GM18511 (cell line): ENCODE results near the gene IGFL1.
"Not testable (repeated sequence)": the region's sequence is repeated elsewhere in the genome, so short reads cannot be mapped to it uniquely, and the experiment has no call there.

Experiments used
- ATAC-seq: cut with Tn5 transposase; IDR thresholded peaks from one replicate; pipeline ENCODE4 v1.9.1; 2021; ENCODE audit warnings: mild to moderate bottlenecking, moderate library complexity; ENCODE audit not compliant: unreplicated experiment

The IGFL1 gene

DNA sequence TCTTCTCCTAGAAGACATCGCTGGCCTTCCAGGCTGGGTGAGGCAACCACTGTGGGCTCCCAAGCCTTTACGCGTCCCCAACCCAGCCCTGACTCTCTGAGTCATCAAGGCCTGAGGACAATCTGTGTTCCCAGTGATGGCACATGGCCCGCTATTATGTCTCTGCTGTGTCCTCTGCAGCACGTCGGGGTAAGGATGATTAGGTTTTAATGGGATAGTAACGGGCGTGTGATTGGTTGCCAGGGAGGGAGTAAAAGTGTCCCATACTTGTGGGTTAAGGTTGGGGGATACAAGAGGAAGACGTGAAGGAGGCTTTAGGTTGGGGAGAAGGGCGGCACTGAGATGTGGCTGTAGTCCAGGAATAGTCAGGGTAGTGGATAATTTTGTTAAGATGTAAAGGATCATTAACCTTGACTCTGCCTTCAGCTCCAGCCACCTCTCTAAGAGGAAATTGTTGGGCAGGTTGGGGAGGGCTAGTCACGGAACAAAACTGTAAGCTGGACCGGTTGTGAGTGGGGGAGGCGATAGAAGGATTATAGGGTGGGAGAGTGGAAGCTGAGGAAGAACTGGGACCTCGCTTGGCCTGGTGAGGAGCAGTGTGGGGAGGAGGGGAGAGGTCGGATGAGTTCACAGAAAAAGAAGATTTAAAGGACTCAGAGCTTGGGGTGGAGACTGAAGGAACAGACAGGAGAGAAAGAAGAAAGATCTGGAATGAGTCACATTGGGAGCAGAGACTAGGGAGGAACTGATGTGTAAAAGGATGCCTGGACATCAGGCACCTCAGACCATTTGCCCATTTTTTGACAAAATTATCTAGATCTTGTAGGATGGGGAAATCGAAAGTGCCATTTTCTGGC is 27.9 kb upstream of the IGFL1 start:
- ATAC-seq = no peak

DNA sequence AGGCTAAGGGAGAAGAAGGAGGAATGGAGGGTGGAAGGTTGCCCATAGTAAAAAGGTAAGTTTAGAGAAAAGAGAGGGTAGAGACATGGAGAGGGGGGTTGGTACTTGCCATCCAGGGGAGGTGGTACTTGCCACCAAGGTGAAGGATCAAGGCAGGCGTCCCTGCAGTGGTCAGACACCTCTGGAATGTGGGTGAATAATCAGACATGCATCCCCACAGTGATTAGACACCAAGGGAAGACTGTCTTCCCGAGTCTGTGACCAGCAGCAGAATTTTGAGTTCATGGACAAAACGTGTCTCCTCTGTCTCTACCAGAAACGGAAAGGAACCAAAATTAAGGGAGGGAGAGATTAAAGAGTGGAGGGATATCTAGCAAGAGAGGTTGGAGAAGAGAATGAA is 27.1 kb upstream of the IGFL1 start:
- no peak for ATAC-seq

DNA sequence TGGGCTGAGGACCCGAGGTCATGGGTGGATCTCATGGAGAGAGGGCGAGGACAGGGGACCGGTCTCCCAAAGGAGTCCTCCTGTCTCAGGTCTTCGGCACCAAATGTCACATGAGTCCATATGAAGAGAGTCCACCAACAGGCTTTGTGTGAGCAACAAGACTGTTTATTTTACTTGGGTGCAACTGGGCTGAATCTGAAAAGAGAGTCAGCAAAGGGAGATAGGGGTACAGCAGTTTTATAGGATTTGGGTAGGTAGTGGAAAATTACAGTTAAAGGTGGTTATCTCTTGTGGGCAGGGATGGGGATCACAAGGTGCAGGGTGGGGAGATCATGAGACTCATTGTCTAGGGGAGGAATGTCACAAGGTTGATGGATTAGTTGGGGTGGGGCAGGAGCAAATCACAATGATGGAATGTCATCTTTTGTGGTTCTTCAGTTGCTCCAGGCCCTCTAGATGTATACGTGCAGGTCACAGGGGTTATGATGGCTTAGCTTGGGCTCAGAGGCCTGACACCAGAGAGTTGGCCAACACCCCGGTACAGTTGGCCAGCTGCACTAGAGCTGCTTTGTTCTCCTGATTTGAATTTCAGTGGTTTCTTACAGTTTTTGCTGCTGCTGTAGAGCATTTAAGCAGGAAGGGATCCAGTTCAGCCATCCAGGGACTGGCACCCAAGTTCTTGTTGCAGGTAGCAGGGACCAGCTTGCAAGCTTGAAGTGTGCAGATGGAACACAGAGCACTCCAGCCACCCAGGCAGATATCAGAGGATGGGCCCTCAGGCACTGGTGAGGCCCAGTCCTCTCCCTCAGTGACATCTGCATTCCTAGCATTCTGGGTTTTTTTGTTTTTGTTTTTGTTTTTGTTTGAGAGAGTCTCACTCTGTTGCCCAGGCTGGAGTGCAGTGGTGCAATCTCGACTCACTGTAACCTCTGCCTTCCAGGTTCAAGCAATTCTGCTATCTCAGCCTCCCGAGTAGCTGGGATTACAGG is 26.4 kb upstream of the IGFL1 start:
- no peak for ATAC-seq

DNA sequence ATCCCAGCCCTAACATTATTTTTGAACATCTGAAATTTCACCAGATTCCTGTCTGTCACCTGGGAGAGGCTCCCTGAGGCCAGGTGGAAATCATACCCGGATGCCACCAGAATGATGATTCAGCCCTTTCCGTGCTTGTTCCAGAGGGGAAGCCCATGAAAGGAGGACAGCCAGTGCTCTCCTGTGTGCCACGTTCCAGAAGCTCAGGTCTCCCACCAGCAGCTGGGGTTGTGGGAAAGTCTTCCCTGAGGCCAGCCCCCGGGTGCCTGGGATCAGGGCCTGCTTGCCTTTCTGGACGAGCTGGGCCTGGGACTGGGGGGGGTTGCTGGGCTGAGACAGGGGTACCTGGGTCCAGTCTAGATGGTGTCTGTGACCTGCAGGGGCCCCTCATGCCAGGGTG is 25.5 kb upstream of the IGFL1 start:
- no peak for ATAC-seq

DNA sequence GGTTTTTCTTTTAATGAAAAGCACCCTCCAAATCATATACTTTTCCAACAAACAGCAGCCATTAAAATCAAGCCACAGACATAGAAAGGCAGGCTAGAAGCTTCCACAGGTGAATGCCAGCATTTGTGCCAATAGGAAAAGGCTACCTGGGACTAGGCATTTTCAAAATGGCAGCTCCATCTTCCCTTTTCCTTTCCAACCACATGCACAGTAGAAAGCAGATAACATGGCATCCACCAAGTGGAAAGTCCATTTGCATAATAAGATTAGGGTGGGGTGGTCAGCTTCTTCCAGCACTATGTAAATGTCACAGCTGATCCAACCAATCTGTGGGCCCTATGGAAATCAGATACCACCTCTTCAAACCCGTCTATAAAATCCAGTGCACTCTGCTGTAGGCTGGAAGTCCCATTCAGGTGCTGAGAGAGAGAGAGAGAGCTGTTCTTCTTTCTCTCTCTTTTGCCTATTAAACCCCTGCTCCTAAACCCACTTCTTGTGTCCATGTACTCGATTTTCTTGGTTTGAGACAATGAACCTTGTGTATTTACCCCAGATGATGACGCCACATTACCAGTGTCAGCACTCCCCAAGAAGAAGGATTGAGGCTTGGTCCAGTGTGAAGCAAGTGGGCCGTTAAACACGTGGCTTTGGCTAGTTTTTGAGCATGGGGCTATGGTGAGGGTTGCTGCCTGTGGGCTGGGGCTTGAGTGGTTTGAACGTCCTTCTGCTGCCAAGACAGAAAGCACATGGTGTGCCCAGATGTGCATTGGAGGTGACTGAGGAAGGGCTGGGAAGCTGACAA is 24.2 kb upstream of the IGFL1 start:
- ATAC-seq = no peak

DNA sequence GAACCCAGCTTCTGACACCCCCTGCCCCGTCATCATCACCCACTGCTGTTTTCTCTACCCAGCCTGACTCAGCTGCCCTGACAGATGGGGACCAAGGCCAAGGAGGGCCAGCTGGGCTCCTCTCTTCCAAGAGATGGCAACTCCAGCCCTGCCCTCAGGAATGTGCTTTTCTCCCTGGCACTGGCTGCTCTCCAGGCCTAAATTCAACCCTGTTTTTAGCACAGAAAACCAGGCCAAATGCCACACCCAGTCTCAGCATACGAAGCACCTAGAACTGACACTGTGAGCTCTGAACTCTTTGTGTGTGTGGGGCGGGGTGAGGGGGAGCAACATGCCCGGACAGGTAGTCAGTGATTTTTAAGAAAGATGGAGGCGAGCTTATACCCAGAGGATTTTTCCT is 23.4 kb upstream of the IGFL1 start:
- ATAC-seq = no peak

DNA sequence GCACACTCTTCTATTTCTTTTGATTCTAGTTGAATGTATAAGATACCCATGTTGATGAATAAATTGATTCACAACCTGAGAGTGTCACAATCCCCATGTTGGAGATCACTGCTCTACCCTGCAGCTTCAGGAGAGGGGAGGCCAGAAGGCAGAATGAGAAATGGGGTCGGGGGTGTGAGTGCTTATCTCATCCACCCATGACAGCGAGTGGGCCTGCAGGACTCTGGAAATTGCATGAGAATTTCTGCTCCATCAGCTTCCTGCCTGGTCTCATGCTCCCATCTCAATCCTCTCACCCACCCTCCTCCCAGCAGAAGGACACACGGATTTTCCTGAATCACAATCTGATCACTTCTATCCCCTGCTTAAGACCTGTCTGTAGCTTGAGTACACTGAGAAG is 22.9 kb upstream of the IGFL1 start:
- ATAC-seq = no peak

DNA sequence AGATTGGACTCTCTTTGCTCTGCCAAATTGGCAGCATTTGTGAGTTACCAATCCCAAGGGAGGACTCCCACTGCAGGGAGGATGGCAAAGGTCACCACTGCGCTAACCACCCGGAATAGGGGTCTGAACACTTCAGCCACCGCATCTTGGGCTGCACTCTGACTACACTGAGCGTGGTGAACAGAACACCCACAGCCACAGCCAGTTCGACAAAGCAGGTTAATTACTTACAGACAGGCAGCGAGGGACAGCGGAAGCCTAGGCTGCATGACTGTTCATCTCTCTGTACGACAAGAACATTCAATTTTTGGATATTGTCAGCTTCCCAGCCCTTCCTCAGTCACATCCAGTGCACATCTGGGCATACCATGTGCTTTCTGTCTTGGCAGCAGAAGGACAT is 21.7 kb upstream of the IGFL1 start:
- ATAC-seq = not testable (repeated sequence)

DNA sequence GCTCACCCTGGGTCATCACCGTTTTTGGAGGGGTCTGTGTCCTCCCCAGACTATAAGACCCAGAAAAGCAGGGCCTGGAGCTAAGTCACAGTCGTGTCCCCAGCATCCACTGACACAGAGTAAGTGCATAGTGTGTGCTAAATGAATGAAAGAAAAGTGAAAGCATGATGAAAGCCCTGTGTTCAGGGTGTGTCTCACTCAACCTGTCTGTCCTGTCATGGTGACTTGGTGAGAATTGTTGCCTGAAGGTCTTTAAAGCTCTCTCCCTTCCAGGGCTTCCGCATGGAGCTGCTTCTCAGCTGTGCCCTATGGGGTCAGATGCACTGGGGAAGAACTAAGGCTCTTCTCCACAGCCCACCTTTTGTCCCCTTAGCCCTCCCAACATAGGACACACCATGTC is 20.5 kb upstream of the IGFL1 start:
- no peak for ATAC-seq

DNA sequence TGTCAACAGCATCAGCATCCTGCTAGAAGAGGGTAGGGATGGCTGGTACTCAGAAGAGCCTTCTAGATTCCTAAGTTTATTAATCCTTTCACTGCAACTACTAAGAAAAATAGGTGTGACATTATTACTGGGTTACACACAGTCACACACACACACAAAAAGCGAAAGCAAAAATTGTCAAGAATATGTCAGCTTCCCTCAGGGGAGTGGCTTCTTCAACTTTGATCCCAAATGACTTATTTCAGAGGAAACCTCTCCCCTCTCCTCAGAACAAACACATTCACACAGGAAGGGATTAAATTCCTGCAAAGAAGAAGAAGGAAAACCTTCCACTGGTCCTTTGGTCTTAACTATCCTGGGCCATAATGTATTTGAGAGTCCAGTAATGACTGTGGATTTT is 20.1 kb upstream of the IGFL1 start:
- ATAC-seq = no peak

DNA sequence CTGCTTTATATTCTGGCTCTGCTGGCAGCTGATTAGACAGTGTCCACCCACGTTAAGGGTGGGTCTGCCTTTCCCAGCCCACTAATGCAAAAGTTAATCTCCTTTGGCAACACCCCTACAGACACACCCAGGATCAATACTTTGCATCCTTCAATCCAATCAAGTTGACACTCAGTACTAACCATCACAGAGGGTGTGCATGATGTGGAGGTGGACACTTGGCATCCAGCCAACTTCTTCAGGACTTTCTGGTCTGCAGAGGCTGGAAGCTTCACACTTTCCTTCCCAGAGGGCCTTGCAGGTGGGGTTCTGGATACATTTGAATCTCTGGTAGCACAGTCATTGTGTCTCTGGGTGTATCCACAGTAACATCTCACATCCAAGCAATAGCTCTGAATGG is 18.9 kb upstream of the IGFL1 start:
- no peak for ATAC-seq

DNA sequence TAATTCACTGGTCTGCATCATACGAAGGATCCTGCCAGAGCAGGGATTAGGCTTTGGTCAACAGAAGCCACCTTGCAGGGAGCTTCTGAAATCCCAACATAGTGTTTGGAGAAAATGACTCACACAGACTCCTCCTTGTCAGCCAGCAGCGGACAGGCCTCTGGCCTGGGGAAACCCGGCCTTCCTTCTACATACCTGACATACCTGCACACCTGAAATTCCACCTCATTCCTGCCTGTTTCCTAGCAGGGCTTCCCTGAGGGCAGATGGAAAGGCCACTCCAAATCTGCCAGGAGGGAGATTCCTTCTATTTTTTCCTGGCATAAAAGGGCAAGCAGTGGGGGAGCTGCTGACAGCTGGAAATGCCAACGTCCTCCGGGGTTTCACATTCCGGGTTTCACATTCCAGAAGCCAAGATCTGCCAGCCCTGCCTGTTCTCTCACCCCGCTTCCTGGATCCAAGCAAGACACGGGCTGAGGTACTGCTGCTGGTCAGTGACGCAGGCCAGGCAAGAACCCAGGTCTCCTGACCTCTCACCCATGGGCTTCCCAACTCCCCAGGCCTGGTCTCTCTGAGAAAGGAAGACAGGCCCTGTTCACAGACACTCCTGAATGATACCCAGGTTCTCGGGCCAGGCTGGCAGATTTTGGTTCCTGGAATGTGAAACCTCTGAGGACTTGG is 18.2 kb upstream of the IGFL1 start:
- ATAC-seq = no peak

DNA sequence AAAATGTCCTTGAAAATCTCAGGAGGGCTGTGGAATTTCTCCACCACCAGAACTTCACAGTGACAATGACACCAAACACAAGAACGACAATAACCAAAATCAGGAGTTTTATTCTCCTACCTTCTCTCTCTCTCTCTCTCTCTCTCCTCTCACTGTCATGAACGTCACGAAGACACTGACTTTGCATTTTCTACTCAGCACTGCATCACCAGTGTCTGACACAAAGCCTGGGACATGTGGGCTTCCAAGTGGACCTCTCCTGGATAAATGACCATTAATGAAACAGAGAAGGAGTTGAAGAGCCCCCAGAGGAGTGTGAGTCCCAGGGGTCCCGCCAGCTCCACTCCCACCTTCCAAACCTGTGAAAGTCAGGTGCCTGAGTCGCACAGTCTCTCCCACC is 16.9 kb upstream of the IGFL1 start:
- not testable (repeated sequence) for ATAC-seq

DNA sequence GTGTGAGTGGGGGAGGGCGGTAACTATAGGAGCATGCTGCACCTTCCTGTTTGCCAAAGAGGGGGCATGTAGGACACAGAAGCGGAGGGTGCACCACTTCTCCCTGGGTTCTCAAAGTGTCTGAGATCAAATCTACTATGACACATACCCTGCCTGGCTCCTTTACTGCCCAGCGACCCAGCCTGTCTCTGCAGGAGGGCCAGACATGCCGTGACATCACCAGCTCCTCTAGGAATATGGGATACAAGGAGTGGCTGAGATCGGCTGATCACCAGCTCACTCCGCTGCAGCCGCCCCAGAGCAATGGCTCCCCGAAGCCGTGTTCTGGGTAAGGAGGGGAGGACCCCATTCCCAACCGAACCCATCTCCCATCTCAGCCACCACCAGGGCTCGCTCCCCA is 16.4 kb upstream of the IGFL1 start:
- ATAC-seq = no peak

DNA sequence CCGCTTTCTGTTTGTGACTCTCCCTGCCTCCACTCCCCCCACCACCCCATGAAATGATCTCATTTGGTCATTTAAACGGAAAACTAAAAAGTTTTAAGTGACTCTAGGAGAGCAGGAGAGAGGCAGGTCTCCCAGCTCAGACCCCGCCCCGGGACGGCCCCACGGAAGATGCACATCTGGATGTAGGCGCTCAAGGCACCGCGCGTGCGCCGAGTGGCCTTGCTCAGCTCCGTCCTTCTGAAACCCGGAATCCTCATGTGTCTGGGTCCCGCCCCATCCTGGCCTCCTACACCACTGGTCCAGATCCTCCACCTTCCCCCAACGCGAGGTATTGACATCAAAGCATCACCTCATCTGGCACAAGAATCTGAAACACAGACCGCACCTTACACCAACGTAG is 15.7 kb upstream of the IGFL1 start:
- ATAC-seq = no peak

DNA sequence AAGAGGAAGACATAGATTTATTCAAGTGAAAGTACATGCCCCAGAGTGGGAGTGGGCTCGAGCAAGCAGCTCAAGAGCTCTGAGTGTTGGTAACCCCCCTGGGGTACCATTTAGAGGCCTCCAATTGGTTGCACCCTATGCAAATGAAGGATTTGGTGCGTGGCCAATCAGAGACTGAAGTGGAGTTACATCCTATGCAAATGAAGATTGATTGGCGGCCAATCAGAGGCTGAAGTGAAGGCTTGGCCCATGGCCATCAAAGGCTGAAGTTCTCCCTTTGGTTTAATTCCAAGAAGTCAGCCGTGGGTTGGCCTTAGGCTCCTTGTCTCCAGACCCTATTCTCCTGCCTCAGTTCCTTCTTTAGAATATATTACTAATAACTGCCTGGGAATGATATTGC is 12.9 kb upstream of the IGFL1 start:
- ATAC-seq = no peak

DNA sequence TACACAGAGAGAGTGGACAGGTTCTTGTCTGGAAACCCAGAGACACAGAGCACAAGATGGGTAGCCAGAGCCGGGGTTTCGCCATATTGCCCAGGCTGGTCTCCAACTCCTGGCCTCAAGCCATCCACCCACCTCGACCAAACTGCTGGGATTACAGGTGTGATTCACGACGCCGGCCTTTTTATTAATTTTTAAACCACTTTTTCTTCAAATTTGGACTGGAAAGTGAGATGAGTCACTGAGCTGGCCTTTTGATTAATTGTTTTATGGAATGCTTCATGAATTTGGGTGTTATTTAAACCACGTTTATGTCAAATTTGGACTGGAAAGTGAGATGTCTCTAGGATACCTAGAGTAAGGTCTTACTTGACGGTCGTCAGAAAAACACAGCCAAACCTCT is 12.1 kb upstream of the IGFL1 start:
- ATAC-seq = no peak

DNA sequence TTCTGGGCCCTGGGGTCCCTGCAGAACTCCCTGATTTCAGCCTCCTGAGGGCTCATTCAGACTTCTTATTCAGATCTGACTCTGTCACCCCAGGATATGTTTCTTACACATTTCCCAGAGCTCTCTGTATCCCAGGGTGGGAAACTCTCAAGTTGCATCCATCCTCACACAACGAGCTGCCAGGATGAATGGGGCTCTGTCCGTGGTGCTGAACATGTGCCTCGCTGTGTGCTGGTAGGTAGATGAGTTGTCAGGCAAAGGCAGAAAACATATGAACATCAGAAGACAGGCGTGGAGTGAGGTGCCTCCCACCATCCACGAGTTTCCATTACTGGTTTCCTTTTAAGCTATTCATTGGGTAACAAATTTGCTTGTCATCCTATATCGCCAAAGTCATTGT is 11.4 kb upstream of the IGFL1 start:
- ATAC-seq = no peak

DNA sequence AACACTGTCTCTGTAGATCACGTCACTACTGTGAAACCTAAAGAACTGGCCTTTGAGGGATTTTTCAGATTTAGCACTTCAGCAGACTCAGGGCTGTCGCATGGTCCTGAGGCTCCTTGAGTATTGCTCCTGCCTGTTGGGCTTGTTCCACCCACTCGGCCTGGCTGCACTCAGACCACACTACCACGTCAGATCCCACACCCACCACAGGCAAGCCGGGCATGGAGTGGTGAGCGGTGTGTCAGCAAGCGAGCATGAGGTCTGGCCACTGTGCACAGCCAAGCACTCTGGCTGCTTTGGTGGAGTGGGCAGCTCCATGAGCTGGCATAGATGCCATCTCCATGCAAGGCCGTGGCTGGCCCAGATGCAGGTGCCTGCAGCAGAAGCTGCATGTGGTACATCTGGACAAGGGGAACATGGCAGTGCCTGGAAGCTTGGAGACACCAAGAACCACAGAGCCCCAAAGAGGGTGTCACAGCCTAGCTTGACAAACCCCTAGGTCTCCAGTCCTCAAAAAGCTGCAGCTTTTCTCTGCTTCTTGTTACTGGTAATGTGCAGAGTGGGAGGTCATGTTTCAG is 9.4 kb upstream of the IGFL1 start:
- no peak for ATAC-seq

DNA sequence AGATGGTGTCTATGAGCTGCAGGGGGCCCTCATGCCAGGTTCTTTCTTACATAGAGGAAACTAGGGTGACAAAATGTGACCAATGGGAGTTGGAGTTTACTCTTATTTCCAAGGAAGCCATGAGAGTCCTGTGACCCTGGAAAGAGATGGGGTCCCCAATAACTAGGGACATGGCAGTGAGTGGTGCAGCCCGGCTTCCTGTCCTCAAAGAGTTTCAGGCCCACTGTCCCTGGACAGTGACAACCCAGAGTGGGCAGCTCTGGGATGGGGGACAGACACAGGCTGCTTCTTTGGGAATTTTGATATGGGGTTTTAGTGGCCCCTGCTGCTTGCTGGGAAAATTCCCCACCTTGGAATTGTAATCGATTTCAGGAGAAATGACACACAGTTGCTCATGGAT is 8.4 kb upstream of the IGFL1 start:
- no peak for ATAC-seq
